ENCODE data around the gene TPMT.

TPMT gene

GRCh38 chr6:18107061-18107460 is 47.8 kb downstream of the TPMT start:
- no peak for DNase-seq

GRCh38 chr6:18102783-18103509 is 51.9 kb downstream of the TPMT start:
- no peak for DNase-seq

GRCh38 chr6:18101873-18102272 is 53.0 kb downstream of the TPMT start:
- no peak for DNase-seq

GRCh38 chr6:18101271-18101670 is 53.6 kb downstream of the TPMT start:
- DNase-seq: peak; percentile 37

GRCh38 chr6:18100296-18100695 is 54.6 kb downstream of the TPMT start:
- DNase-seq: no peak

- DNase-seq: no peak
Measured at GRCh38 chr6:18099511-18099910, 55.4 kb downstream of the TPMT start.

GRCh38 chr6:18096423-18096822 is 58.5 kb downstream of the TPMT start:
- DNase-seq: no peak

GRCh38 chr6:18091382-18091781 is 63.5 kb downstream of the TPMT start:
- no peak for DNase-seq

GRCh38 chr6:18090349-18090786 is 64.5 kb downstream of the TPMT start:
- DNase-seq: no peak

GRCh38 chr6:18088419-18089296 is 66.2 kb downstream of the TPMT start:
- no peak for DNase-seq

- DNase-seq: no peak
Measured at GRCh38 chr6:18087396-18088165, 67.3 kb downstream of the TPMT start.

- peak; percentile 19 for DNase-seq
Measured at GRCh38 chr6:18081025-18081668, 73.7 kb downstream of the TPMT start.

GRCh38 chr6:18080544-18080943 is 74.3 kb downstream of the TPMT start:
- DNase-seq: no peak

GRCh38 chr6:18078866-18079265 is 76.0 kb downstream of the TPMT start:
- no peak for DNase-seq
